HG02884 (cell line): ENCODE results near the gene GLIPR2.
"Not testable (repeated sequence)": the region's sequence is repeated elsewhere in the genome, so short reads cannot be mapped to it uniquely, and the experiment has no call there.

Source experiments
- ATAC-seq: cut with Tn5 transposase; IDR thresholded peaks from one replicate; pipeline ENCODE4 v1.9.1; 2021; ENCODE audit warnings: mild to moderate bottlenecking, moderate library complexity; ENCODE audit not compliant: unreplicated experiment

The GLIPR2 gene

GRCh38 chr9:36143245-36143641 lies 6.7 kb downstream of the GLIPR2 start:
- no peak for ATAC-seq

DNA sequence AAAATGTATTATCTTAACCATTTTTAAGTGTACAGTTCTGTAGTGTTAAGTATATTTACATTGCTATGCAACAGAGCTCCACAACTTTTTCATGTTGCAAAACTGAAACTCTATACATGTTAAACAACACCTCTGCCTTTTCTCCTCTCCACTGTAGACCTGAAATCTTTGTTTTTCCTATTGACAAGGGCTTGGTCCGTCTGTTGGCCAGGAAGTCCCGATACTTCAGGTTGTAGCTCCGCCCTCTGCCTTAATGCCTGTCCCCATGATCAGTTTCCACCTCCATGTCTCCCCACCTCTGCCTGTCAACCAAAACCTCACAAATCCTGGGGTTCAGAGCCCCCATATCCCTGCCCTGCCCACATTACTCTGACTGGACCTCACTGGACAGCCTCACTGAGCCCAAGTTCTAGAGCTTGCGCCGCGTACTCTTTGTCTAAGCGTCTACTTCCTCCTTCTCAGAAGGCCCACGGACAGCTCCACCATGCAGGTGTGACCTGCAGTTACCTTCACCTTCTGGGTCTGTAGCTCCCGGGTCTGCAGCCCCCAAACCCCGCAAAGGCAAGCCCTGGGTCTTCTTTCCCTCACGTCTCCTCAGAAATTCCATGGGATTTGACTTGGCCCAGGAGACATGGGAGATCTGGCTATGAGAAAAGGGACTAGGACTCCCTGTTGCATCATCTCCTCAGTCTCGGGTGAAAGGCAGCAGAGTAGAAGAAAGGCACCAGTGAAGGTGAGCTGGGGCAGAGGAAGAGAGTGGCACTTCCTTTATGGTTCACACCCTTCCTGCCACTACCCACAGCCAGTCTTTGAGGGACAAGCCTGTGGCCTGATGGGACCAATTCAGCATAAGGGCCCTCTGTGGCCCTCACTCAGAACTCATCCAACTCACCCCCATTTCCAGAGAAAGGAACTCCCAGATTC lies 8.0 kb downstream of the GLIPR2 start:
- no peak for ATAC-seq

- ATAC-seq = no peak
Measured at GRCh38 chr9:36145970-36146369, 9.4 kb downstream of the GLIPR2 start.

GRCh38 chr9:36146651-36147050 lies 10.1 kb downstream of the GLIPR2 start:
- ATAC-seq = no peak

DNA sequence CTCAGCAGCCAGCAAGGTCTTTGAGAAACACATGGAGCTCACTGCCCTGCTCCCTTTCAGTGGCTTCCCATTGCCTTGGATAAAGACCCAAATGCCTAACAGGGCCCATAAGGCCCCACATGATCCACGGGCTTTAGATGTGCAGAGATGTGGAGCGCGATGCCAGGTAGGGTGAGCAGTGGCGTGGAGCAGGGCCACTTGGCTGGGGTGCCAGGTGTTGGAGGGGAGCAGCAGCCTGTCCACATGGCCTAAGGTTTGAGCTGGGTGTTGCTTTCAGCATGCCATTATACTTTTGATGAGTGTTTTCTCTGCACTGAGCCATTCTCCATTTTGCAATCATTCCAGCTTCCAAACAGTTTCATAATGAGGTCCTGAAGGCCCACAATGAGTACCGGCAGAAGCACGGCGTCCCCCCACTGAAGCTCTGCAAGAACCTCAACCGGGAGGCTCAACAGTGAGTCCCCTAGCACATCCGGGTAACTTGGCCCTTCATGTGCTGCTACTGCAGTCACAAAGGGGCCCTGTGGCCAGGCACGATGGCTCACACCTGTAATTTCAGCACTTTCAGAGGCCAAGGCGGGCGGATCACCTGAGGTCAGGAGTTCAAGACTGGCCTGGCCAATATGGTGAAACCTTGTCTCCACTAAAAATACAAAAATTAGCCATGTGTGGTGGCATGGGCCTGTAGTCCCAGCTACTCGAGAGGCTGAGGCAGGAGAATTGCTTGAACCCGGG lies 11.1 kb downstream of the GLIPR2 start:
- ATAC-seq = no peak

- ATAC-seq = no peak
Measured at GRCh38 chr9:36148311-36149051, 11.9 kb downstream of the GLIPR2 start.

DNA sequence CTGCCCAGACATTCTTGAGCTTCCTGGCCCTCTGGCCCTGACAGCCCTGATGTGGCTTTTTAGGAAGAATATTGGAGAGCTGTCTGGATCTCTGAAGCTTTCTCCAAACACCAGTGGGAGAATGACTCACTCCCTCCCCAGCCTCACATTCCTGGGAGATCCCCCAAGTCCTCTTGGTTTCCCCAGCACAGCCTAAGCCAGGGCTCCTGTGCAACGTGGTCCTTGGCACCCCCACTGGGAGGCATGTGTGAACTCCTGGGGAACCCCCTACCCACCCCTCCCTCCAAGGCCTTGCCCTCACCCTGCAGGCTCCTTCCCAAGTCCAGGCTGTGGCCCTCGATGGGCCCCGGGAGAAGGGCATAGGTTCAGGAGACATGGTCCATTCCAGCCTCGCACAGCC lies 12.7 kb downstream of the GLIPR2 start:
- no peak for ATAC-seq

GRCh38 chr9:36150574-36151315 lies 14.2 kb downstream of the GLIPR2 start:
- ATAC-seq = no peak

DNA sequence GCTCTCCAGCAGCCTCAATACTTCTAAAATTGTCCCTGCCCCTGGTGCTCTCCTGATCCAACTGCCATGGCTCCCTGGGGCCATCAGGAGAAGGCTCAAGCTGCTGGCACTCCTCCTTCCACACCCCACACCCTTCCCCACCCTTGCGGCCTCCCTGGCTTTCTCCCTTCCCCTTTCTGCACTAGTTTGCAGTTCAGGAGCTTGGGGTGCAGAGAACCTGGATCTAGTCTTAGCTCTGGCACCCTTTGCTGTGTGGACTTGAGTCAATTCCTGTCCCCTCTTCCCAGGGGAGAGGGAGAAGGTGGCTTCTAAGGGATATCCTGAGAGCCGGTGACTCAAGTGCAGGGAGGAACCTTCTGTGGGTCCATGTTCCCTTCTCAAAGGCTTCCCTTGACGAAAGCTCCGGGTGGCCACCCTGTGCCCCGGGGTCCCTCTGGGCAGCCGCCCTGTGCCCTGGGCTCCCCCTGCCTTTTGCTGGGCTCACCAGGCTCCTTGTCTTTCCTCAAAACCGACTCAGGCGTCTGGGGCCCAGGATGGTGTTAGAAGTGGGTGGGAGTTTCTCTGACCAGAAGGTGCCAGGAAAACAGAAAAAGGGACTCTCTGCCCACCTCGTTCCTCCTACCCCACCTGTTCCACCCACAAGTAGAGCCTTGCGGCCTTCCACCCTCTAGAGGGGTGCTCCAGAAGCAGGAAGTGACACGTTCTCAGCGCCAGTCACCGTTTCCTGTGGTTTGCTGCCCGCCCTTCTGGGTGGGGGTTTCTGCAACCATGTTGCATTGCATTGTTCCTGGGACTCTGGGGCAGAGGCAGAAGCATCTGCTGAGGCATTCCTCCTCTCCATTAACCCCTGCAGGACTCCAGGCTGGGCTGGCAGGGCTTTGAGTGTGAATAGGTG lies 15.0 kb downstream of the GLIPR2 start:
- peak; percentile 79 for ATAC-seq

DNA sequence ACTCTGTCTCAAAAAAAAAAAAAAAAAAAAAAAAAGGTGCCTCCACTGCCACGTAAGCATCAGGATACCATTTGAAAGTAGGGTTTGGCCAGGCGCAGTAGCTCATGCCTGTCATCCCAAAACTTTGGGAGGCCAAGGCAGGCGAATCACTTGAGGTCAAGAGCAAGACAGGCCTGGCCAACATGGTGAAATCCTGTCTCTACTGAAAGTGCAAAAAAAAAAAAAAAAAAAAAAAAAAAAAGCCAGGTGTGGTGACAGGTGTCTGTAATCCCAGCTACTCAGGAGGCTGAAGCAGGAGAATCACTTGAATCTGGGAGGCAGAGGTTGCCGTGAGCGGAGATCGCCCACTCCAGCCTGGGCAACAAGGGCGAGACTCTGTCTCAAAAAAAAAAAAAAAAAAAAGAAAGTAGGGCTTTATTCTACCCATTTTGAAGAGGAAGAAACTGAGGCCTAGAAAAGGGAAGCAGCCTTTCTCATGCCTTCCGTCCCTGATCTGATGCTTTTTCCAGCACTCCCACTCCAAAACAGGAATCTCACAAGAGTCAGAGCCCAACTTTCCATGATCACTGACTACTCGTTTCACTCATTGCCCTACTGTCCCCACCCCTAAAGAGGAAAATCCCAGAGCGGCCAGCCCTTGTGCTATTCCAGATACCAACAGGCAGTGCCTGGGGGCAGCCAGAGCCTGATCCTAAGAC lies 16.4 kb downstream of the GLIPR2 start:
- ATAC-seq = no peak

DNA sequence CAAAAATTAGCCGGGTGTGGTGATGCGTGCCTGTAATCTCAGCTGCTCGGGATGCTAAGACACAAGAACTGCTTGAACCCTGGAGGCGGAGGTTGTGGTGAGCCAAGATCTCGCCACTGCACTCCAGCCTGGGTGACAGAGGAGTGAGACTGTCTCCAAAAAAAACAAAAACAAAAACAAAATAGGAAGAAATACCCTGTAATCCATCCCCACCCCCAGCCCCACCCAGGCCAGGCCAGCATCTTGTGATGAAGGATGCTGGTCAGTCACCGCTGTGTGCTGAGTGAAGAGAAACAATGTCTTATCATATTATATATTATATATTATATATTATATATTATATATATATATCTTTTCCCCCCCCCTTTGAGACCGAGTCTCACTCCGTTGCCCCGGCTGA lies 17.2 kb downstream of the GLIPR2 start:
- ATAC-seq = no peak

DNA sequence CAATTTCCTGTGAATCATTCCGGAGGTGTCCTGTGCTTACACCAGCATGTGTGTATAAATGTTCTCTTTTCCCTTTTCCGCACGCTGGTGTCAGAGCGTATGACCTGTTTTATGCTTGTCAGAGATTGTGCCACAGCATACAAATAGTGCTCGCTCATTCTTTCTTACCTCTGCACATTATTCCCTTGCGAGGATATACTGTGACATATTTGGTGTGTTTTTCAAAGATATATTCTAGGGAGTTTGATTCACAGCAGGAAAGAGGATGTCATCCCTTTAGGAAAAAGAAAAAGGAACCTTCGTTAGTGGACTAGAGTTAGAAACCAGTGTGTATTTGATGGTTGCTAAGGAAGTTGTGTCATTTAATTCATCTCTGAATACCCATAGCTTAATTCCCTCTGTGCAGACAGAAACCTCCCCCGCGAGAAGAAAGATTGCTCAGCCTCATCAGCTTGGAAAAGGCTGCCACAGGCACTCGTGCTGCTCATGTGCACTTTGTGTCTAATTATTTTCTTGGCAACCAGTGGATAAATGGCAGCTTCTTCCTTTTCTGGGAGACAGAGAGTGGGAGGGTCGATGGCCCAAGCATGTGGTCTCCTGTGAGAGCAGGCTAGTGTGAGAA lies 17.9 kb downstream of the GLIPR2 start:
- no peak for ATAC-seq

- ATAC-seq = no peak
Measured at GRCh38 chr9:36156116-36156515, 19.6 kb downstream of the GLIPR2 start.

- no peak for ATAC-seq
Measured at GRCh38 chr9:36158122-36158521, 21.6 kb downstream of the GLIPR2 start.

DNA sequence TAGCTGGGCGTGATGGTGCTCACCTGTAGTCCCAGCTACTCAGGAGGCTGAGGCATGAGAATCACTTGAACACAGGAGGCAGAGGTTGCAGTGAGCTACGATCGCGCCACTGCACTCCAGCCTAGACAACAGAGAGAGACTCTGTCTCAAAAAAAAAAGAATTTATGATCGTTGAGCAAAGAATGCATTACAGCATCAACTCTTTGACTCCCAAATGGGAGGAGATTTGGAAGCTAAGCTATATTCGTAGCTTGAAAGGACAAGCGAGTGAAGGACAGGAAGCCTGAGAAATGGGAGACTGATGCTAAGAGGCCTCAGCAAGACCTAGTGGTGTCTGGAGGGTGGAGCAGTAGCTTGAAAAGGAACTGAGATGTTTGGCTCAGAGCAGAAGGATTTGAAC lies 22.4 kb downstream of the GLIPR2 start:
- ATAC-seq = no peak

DNA sequence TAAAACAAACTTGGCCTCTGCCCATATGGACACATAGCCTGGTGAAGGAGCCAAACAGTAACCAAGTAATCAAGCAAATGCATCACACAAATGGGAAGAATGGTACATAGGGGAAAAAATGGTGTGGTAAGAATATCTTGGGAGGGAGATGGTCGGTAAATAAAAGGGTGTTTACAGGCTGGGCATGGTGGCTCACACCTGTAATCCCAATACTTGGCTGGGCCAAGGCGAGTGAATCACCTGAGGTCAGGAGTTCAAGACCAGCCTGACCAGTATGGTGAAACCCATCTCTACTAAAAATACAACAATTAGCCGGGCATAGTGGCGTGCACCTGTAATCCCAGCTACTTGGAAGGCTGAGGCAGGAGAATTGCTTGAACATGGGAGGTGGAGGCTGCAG lies 23.0 kb downstream of the GLIPR2 start:
- not testable (repeated sequence) for ATAC-seq

- ATAC-seq = not testable (repeated sequence)
Measured at GRCh38 chr9:36160126-36160525, 23.6 kb downstream of the GLIPR2 start.

- no peak for ATAC-seq
Measured at GRCh38 chr9:36161187-36161586, 24.7 kb downstream of the GLIPR2 start.
